Measurements from ENCODE around the gene RIMKLB.
"Not testable (repeated sequence)": the region's sequence is repeated elsewhere in the genome, so short reads cannot be mapped to it uniquely, and the experiment has no call there.

The RIMKLB gene

DNA sequence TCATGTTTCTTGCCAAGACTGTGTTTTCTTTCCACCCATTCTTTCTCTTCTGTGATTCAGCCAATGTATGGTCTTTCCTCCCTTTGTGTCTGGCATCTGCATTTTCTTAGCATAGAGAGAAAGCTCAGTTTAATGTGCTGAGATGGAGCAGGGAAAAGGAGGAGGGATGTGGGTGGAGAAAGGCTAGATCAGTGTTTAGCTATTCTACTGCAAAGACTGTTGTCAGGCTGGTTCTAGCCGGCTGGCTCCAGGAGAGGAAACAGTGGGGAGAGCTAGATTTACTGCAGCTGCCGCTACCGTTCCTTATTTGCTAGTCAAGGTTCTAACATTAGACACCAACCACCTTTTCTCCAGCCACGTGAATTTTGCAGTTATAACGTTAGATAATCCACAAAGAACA lies 5.2 kb upstream of the RIMKLB start:
- no peak for DNase-seq (ENCODE audit: low read depth in 3 of 3)

DNA sequence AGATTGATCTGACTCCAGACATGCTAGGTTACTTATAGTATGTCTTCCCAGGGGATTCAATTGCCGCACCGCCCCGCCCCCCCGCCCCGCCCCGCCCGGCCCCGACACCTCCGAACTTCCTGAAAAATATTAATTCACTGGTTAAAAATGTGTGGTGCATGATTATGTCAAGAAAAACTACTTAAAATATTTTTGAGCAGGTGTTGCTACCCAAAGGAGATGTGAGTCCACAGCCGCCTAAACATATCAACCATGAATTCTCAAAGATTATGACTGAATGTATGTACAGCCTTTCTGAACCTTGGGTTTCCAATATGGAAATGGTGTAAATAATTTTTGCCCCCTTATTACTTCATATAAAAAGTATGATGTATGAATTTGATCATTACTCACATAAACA lies 2.7 kb upstream of the RIMKLB start:
- no peak for DNase-seq (ENCODE audit: low read depth in 3 of 3)

DNA sequence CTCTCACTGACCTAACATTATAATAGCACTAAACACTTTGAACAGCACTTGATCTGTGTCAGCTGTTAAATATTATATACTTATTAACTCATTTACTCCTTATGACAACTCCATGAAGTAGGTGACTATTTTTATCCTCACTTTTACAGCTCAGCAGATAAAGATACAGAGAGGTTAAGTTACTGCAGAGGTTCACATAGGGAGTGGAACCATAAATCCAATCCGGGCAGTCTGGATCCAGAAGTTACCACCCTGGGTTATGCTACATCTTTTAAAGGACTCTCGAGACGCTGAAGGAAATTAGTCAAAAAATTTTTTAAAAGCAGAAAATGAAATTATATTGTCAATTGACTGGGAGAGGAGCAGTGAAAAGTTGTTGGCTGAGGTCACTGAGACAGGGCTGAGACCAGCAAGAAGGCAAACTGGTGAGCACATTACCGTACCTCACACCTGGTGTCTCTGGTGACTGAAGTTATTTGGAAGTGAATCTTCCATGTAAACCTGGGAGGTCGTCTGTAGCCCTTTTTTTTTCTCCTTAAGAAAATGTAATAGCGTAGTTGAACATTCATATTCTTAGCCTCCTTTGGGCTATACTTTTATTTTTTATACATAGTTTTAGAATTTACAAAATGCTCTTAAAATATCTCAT lies 1.2 kb upstream of the RIMKLB start:
- DNase-seq (ENCODE audit: low read depth in 3 of 3) = no peak

DNA sequence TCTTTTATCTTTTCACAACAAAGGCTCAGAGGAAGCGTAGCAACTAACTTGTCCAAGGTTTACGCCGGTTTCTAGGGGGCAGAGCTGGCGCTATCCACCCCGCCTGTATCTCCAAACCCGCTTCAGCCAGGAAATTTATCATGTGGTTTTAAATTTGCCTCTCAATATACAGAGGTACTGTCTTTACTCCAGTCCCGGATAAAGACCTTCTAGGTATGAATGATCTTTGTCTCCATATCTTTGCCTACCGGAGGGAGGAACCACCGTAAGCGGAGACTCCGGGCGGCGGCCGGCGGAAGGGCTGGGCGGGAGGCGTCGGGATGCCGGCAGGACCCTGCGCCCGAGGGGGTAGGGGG lies 693 bp upstream of the RIMKLB start:
- no peak for DNase-seq (ENCODE audit: low read depth in 3 of 3)

DNA sequence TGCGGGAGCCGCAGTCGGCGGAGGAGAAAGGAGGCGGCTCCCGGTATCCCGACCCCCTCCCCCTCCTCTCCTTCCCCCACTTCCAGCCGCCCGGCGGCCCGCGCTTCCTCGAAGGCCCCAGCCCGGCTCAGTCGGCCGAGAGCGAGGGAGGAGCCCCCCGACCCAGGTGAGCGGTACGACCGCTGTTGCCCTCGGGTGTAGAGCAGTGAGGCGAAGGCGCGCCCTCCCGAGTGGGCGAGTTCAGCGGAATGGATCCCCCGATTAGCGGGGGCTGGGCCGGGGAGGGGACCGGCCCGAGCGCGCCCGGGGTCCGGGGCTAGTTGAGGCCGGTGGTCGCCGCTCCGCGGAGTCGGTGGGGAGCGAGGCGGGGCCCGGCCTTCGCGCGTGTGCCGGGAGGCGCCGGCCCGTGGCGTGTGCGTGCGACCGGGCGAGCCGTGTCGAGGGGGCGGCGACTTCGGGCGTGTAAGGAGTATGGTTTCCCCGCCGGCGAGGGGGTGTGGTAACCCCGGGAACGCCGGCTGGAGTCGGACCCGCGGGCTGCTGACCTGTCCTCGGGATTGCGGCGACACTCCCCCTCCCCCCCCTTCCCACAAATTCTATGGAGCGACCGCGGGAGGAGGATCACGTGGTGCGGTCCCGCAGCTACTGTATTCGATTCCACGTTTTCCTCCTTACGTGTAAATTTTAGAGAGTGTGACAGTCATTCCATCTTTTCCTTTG lies 501 bp downstream of the RIMKLB start:
- peak in 1 of 3 donors; percentile 28 for DNase-seq (ENCODE audit: low read depth in 3 of 3)

DNA sequence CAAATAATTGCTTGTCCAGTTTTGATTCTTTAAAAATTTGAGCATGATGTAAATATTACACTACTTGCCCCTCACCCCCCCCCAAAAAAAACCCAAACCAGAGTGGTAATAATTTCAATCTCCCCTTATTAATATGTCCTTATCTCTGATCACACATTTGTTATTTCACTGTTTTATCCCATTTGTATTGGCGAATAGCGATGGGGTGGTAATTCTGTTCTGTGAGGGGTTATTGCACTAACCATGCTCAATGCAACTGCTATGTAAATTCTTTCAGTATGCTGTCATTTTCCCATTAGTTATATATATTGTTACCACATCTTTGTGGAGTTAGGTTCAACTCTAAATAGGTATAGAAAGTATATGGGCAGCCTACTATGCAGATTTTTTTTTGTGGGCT lies 1.1 kb downstream of the RIMKLB start:
- no peak for DNase-seq (ENCODE audit: low read depth in 3 of 3)

DNA sequence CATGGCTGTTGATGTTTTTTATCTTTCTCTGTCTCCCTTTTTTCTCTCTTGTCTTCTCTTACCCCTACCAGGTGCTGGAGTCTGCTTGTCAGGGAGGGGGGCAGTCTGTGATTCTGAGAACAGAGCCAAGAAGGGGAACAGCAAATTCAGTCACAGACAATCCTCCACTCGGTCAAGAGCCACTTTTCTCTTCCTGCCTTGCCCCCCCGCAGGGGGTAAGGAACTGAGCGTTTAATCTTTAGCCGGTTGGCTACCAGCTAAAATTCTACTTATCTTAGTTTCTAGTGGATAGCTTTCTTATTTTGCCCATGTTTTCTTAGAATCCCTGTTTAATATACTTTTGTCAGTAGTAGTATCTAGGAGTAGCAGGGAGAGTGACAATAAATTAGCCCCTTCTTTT lies 1.9 kb downstream of the RIMKLB start:
- no peak for DNase-seq (ENCODE audit: low read depth in 3 of 3)

DNA sequence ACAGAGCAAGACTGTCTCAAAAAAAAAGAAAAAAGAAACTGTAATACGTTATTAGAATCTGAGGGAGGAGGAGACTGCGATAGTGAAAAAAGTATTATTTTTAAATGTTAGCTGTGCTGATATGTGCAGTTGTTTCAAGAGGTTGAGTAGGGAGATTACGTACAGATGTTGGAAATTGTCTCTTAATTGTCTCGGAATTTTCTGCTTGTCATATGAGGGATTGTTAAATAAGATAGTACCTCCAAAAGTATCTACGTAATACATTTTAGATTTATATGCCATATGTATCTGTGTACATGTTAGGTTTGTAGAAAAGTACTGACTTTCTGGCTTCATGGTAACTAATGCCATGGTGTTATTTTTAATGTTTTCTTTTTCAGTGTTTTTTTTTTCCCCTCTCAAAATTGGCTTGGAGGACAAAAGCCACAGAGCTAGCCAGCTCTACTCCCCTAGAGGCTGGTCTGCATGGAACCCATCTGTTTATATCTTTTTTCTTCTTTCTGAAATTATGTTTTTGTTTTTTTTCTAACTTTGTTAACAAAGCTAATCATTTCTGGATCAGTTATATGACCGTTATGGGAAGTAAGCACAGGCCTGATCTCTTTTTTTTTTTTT lies 3.4 kb downstream of the RIMKLB start:
- no peak for DNase-seq (ENCODE audit: low read depth in 3 of 3)

DNA sequence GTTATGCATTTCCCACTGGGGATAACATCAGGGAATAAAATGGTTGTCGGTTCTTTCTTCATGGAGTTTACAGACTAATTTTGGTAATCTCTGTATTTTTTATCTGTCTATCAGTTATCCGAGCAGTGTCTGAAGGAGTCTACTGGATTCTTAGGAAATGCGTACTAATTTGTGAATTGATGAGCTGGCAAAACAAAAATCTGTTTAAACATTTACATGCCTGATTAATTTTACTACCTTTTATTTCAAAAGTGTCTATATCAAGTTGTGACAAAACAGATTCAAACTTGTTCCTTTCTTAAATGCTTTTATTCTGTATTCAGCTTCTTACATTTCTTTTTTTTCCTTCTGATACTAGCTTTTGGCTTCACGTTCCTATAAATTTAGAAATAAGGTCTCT lies 4.4 kb downstream of the RIMKLB start:
- no peak for DNase-seq (ENCODE audit: low read depth in 3 of 3)

DNA sequence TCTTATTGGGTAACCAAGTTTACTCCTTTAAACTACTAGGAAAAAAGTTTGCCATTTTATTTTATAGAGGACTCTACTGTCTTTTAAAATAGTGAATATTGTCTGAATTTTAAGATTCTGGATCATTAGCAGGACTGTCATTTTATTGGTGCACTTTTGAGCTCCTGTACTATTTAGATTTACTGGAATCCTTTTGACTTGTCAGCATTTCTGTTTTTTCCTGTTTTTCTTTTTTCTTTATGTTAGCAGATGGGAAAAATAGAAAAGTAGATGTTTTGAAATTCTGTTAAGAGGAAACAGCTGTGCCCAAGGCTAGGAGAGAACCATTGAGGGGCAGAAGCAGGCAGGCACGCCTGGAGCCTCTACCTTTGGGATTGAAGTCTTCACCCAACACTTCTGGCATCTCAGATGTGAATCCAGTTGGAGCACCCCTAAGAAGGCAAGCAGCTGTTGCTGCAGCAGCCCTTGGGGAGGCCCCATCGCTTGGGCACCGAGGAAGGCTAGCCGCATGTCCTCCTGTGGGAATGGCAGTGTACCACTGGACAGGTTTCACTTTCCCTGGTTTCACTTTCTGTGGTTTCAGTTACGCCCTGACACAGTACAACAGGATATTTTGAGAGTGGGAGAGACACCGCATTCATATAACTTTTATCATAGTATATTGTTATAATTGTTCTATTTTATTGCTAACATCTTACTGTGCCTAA lies 11.5 kb downstream of the RIMKLB start:
- no peak for DNase-seq (ENCODE audit: low read depth in 3 of 3)

DNA sequence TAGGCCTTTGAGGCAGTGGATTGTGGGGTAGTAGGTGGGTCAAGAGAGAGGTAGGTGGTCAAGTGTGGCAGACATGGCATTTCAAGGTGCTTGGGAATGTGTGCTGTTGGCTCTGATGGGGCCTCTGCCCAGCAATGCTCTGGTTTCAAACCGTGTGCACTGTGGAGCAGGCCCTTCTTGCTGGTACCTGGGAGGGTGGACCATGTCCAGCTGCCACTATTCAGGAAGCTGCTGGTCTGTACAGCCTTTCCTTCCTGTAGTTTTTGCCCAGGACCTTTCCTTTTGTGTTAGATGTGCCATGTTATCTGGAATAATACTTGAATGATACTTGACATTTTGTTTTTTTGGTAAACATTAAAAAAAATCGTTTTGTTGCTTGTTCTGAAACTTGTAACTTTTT lies 14.8 kb downstream of the RIMKLB start:
- DNase-seq (ENCODE audit: low read depth in 3 of 3) = no peak

DNA sequence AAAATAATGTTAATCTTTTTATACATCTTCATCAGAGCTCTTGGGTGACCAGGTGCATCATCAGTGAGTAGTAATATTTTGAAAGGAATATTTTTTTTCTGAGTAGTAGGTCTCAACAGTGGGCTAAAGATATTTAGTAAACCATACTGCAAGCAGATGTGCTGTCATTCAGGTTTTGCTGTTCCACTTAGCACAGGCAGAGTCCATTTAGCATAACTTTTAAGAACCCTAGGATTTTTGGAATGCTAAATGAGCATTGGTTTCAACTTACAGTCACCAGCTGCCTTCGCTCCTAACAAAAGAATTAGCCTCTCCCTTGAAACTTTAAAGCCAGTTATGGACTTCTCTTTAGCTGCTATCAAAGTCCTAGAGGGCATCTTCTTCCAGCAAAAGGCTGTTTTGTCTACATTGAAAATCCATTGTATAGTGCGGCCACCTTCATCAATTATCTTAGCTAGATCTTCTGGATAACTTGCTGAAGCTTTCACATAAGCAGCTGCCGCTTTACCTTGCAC lies 24.6 kb downstream of the RIMKLB start:
- no peak for DNase-seq (ENCODE audit: low read depth in 3 of 3)

DNA sequence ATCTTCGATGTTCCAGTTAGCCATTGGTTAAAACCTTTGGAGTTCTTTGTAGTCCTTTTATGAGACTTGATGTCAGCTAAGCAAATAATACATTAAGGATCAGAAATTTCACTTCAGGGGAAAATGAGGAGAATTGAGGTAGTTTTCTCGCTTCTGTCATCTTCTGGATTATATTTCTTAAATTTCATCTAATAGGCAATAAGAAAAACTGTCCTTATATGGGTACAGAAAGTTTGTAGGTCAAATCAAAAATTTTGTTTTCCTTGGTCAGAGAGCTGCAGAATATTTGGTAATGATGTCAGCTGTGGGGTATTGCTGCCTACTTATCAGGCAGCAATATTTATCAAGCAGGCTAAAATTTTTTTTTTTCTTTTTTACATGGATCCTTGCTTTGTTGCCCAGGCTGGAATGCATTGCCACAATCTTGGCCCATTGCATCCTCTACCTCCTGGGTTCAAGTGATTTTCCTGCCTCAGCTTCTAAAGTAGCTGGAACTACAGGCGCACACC lies 37.1 kb downstream of the RIMKLB start:
- DNase-seq (ENCODE audit: low read depth in 3 of 3) = no peak

DNA sequence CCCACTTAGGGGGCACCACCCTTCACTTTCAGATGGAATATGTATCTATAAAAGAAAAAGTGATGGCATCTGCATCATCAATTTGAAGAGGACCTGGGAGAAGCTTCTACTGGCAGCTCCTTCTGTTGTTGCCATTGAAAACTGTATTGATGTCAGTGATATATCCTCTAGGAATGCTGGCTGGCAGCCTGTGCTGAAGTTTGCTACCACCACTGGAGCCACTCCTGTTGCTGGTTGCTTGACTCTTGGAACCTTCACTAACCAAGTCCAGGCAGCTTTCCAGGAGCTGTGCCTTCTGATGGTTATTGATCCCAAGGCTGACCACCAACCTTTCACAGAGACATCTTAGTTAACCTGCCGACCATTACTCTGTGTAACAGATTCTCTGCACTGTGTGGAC lies 44.7 kb downstream of the RIMKLB start:
- DNase-seq (ENCODE audit: low read depth in 3 of 3) = no peak

DNA sequence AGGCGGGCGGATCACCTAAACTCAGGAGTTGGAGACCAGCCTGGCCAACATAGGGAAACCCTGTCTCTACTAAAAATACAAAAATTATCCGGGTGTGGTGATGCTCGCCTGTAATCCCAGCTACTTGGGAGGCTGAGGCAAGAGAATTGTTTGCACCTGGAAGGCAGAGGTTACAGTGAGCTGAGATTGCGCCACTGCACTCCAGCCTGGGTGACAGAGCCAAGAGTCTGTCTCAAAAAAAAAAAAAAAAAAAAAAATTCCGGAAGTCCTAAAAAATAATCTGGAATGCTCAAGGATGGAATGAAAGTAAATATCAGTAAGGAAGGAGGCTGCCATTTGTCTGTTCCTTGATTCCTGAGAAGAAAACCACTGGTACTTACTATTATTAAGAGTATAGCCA lies 45.3 kb downstream of the RIMKLB start:
- DNase-seq (ENCODE audit: low read depth in 3 of 3) = not testable (repeated sequence)

DNA sequence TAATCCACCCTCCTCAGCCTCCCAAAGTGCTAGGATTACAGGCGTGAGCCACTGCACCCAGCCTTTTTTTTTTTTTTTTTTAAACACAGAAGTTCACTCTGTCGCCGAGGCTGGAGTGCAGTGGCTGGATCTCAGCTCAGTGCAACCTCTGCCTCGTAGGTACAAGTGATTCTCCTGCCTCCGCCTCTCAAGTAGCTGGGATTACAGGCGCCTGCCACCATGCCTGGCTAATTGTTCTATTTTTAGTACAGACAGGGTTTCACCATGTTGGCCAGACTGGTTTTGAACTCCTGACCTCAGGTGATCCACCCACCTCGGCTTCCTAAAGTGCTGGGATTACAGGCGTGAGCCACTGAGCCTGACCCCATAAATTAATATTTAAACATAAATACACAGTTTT lies 47.8 kb downstream of the RIMKLB start:
- not testable (repeated sequence) for DNase-seq (ENCODE audit: low read depth in 3 of 3)

DNA sequence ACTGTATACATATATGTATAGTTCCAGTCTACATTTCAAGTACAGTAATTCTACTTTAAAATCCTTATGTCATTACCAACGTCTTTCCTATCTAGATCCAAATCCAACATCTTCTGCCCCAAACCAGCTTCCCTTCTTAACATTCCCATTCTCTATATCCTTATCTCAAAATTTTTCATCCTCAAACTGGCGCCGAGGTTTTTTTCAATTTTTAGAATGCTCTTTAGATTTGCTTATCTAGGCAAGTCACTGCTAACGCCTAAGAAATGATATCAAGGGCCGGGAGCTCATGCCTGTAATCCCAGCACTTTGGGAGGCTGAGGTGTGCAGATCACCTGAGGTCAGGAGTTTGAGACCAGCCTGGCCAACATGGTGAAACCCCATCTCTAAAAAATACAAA lies 48.3 kb downstream of the RIMKLB start:
- no peak for DNase-seq (ENCODE audit: low read depth in 3 of 3)

DNA sequence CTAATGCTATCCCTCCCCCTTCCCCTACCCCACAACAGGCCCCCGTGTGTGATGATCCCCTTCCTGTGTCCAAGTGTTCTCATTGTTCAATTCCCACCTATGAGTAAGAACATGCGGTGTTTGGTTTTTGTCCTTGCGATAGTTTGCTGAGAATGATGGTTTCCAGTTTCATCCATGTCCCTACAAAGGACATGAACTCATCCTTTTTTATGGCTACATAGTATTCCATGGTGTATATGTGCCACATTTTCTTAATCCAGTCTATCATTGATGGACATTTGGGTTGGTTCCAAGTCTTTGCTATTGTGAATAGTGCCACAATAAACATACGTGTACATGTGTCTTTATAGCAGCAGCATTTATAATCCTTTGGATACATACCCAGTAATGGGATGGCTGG lies 62.3 kb downstream of the RIMKLB start:
- not testable (repeated sequence) for DNase-seq (ENCODE audit: low read depth in 3 of 3)

DNA sequence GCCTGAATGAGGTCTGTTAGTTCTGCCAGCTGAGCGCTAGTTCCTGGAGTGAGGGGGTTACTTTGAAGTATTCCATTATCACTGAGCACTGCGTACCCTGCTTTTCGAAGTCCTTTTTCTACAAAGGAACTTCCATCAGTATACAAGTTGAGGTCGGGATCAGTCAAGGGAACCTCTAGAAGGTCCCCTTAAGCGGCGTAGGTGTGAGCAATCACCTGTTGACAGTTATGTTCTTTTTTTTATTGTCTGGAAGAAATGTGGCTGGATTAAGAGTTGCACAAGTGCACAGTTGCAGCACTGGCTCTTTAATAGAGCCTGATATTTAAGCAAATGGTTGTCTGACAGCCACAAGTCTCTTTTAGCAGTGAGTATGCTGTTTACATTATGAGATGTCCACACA lies 64.9 kb downstream of the RIMKLB start:
- DNase-seq (ENCODE audit: low read depth in 3 of 3) = not testable (repeated sequence)

DNA sequence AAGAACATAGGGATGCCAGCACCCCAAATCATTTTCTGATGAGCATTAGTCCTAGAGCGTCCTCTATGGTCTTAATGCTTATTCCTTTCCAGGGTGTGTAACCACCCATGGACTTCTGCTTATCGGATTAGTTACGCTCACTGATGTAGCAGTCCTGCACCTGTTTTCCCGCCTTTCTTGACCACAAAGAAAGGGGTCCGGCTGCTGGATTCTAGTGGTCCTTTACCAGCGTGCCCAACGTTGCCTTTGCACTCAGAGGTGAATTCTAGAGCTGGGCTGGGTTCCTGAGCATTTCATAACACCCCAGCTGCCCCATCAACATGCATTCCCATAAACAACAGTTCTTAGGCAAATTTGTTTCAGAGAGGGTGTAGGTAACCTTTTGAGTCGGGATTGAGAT lies 68.3 kb downstream of the RIMKLB start:
- DNase-seq (ENCODE audit: low read depth in 3 of 3) = not testable (repeated sequence)

DNA sequence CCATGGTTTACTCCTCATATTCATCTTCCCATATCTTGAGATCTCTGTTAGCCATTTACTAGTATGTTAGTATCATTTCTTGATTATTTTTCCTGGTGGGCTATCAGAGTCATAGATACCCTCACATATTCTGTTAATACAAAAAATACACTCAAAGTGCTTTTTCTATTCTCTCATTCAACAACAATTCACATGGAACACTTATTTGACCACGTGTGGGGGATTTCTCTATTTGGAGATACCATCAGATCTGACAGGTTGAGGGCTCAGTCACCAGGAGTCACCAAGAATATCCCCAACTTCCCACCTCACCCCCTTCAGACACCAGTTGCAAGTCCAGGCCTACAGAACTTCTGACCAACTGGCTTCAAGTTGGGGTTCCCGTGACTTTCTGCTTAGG lies 72.7 kb downstream of the RIMKLB start:
- DNase-seq (ENCODE audit: low read depth in 3 of 3) = no peak

DNA sequence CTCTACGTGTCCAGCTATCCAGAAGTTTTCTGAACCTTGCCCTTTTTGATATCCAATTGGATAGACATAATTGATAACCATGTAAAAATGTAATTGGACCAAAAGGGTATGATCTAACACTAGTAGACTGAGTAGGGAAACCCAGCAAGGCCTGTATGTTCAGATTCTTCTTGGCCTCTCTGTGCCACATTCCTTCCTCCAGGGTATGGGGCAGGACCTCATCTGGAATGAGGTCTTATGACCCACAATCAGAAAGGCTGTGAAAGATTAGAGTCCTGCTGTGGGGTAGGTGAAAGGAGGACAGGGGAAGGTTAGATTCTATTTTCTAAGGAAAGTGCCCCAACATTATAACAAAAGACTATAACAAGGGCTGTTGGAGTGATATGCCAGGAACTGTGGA lies 73.3 kb downstream of the RIMKLB start:
- no peak for DNase-seq (ENCODE audit: low read depth in 3 of 3)
